T-cell (primary cell): ENCODE results near the gene RGN. TPM values are rescaled to one million over a fixed set of nuclear protein-coding genes. Genes with fewer than 3 reads are reported as not detected.
A peak's percentile ranks its signal among the peaks of the same experiment; 100 is the strongest.

Source experiments
- ATAC-seq, 4 experiments: fragments of 200-7000 bp in 3 of 4; fragments of 150-1000 bp in 1 of 4; cut with Tn5 transposase; replicated peaks in 1 of 4; 1 replicate in 3 of 4; 2 replicates in 1 of 4; pipeline ENCODE4 v1.10.0; 2021; ENCODE audit warnings: moderate library complexity in 3 of 4, mild to moderate bottlenecking in 2 of 4, moderate number of reproducible peaks in 1 of 4
- CTCF ChIA-PET, 2 donors: fragments of 300-600 bp; sonication (Branson Sonifier 250); formaldehyde crosslinking; loops; one replicate each; lab custom pipeline; 2022; ENCODE audit warnings: antibody characterized with exemption in 2 of 2; lab: Charles Lee
- POLR2A ChIA-PET, 2 donors: fragments of 300-600 bp; sonication (Branson Sonifier 250); formaldehyde crosslinking; loops; one replicate each; lab custom pipeline; 2022; ENCODE audit warnings: antibody characterized with exemption in 2 of 2; lab: Charles Lee
- DNase-seq, 35 experiments: peaks; one replicate each; pipeline versions ENCODE4 v3.0.0 to v3.0.0-alpha.2; 2013 to 2023
- H3K27ac ChIP-seq: one replicate; pipeline ENCODE4 v1.5.1; 2013; ENCODE audit warnings: low read length
- H3K27me3 ChIP-seq, 2 experiments: replicated peaks in 1 of 2; 1 replicate in 1 of 2; 2 replicates in 1 of 2; pipeline versions ENCODE4 v1.6.1 to v1.7.0; 2013; ENCODE audit warnings: low read length in 1 of 2, mixed read lengths in 1 of 2; ENCODE audit not compliant: control insufficient read depth in 2 of 2, insufficient read depth in 2 of 2; ENCODE audit errors: extremely low read depth in 1 of 2
- H3K36me3 ChIP-seq, 2 donors: 1 replicate in 1 of 2; 2 replicates in 1 of 2; pipeline versions ENCODE4 v1.6.1 to v1.7.0; 2013; ENCODE audit warnings: low read length in 1 of 2; ENCODE audit not compliant: control insufficient read depth in 2 of 2, insufficient read depth in 1 of 2; ENCODE audit errors: extremely low read depth in 1 of 2
- H3K4me1 ChIP-seq, 2 experiments: 1 replicate in 1 of 2; 2 replicates in 1 of 2; pipeline versions ENCODE4 v1.6.1 to v1.7.0; 2013; ENCODE audit warnings: low read length in 2 of 2, mixed read lengths in 1 of 2; ENCODE audit not compliant: insufficient read depth in 2 of 2, control insufficient read depth in 1 of 2; ENCODE audit errors: extremely low read depth in 1 of 2
- H3K4me3 ChIP-seq, 2 donors: 1 replicate in 1 of 2; 2 replicates in 1 of 2; pipeline versions ENCODE4 v1.5.1 to v1.7.0; 2013; ENCODE audit warnings: mild to moderate bottlenecking in 2 of 2, low read length in 1 of 2, moderate library complexity in 1 of 2; ENCODE audit not compliant: control insufficient read depth in 1 of 2; ENCODE audit errors: extremely low read depth in 1 of 2
- H3K9me3 ChIP-seq: 2 replicates; pipeline ENCODE4 v1.7.0; 2013
- H3K27ac Mint-ChIP-seq, 2 donors: one replicate each; pipeline ENCODE4 v1.8.0; 2020 to 2021; ENCODE audit warnings: mild to moderate bottlenecking in 2 of 2, mixed read lengths in 2 of 2
- H3K27me3 Mint-ChIP-seq, 2 donors: one replicate each; pipeline ENCODE4 v1.8.0; 2021 to 2022; ENCODE audit warnings: mixed read lengths in 2 of 2
- H3K36me3 Mint-ChIP-seq: one replicate; pipeline ENCODE4 v1.8.0; 2021; ENCODE audit warnings: mixed read lengths
- H3K4me1 Mint-ChIP-seq, 3 donors: one replicate each; pipeline ENCODE4 v1.8.0; 2020 to 2022; ENCODE audit warnings: mixed read lengths in 3 of 3, mild to moderate bottlenecking in 1 of 3
- H3K4me3 Mint-ChIP-seq, 3 donors: one replicate each; pipeline ENCODE4 v1.8.0; 2020 to 2022; ENCODE audit warnings: mild to moderate bottlenecking in 3 of 3, mixed read lengths in 3 of 3, moderate library complexity in 3 of 3
- H3K9me3 Mint-ChIP-seq, 3 donors: one replicate each; pipeline ENCODE4 v1.8.0; 2020 to 2022; ENCODE audit warnings: mixed read lengths in 3 of 3
- WGBS: methylation state at CpG from one replicate; pipeline ENCODE4 v1.1.5; 2013; ENCODE audit warnings: missing lambda C conversion rate; ENCODE audit not compliant: insufficient coverage; 5-methylcytosine and 5-hydroxymethylcytosine counted together
- total RNA-seq, 35 experiments: library from RNA in 6 of 35; stranded (reverse) in 6 of 35; fragments of 120-200 nt in 1 of 35; gene quantifications; one replicate each; pipeline versions ENCODE4 v1.2.1 to v1.2.4 and lab custom pipeline; 2013 to 2026

Gene RGN
- total RNA-seq (under 1 TPM in 1 of 5 donors, not detected in 4; 0.32 TPM), total RNA-seq (lab: John Stamatoyannopoulos, UW) (0 to 0.08 (median 0) reads per million in 29 experiments)
- total RNA-seq (2013): not detected

DNA sequence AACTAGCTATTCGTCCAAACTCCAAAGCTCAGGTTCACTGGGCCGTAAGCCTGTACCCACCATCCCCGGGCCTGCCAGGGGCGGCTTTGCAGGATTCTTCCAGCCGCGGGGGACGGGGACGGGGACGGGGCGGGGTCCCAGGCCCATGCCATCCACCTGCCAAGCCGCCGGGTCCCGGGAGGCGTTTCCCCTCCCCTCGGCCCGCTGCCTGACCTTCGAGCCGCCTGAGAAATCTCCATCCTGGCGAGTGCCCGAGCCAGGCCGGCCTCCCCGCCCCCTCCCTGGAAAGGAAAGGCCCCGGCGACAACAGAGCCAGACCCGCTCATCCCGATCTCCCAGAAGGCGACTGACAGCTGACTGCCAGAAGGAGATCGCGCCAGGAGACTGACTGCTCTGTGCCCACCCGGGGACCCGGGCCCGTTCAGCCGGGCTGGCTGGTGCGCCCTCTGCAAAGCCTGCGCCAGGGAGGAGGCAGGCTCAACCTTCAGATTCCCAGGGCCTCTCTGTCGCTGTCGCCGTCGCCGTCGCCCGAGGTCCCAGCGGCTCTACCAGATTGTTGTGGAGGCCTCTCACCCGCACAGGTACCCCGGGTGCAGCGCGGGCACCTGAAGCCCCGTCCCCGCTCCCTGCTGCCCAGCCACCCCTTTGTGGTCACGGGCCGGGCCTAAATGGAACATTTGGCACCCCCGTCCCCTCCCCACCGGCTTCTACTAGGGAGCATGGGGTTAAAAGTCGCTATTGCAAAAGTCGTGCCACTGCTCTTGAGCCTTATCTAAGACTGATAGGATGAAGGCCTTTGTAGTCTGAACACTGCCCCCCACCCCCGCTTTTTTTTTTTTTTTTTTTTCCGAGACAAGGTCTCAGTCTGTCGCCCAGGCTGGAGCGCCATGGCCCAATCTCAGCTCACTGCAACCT lies at the start of gene RGN:
Gene RGN, plus strand, starts transcription at position 315 of the 915 bp plus-strand sequence. CDS start 2,702 bp downstream, outside the sequence.
- Mint-ChIP-seq H3K9me3 (no peaks in the 10 kb centered on the region), H3K27me3 (peaks cover 0 to 4% of the 10 kb centered on the region in 2 donors), H3K4me3 (no peak within 1 kb of the TSS), H3K36me3 (no peaks in the 10 kb centered on the region), H3K27ac (no peak within 1 kb of the TSS), H3K4me1 (no peaks in the 10 kb centered on the region)
- Histone ChIP-seq H3K27me3 (no peaks in the 10 kb centered on the region), H3K27ac (no peak within 1 kb of the TSS), H3K36me3 (no peaks in the 10 kb centered on the region), H3K4me1 (no peaks in the 10 kb centered on the region), H3K9me3 (no peaks in the 10 kb centered on the region), H3K4me3 (no peak within 1 kb of the TSS)
- 71% methylated on average over 8 of the region's 59 CpGs for WGBS
- ATAC-seq (no peak), DNase-seq (no peak)
- CTCF ChIA-PET: no interaction called here
- POLR2A ChIA-PET: no interaction called here

DNA sequence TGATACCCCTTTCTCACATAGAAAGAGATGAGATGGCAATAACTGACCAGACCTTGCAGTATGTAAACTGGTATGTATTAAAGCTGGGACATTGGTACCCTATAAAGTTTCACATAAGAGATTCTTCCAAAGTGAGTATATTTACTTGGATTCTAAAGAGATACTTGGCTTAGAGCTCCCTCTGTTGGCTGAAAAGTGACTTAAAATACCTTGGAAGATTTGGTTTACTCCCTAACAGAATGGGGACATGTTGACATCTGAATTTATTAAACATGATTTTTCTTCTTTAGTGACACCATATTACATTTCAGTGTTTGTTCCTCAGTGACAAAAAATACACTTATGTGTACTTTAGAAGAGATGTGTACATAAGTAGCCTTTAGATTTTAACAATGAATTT lies 47.9 kb upstream of the RGN start:
- H3K27me3 ChIP-seq: no peaks in the 10 kb centered on the region
- Mint-ChIP-seq H3K4me3 (no peak overlapping the region), H3K36me3 (no peaks in the 10 kb centered on the region), H3K27ac (no peak overlapping the region), H3K27me3 (peaks cover 0 to 24% of the 10 kb centered on the region in 2 donors), H3K9me3 (no peaks in the 10 kb centered on the region), H3K4me1 (no peaks in the 10 kb centered on the region)
- no peaks in the 10 kb centered on the region for H3K36me3 ChIP-seq
- peak in 3 of 35 experiments; percentile 3 to 61 (median 3) for DNase-seq
- ChIA-PET POLR2A (no interaction called here), CTCF (interaction anchor here (0.7 to 1.1 kb wide), 5 partner anchors 14 to 388 kb away, joined by 3 to 4 read pairs (median 4); no protein-coding TSS in a partner anchor)
- H3K4me3 ChIP-seq: no peak overlapping the region
- H3K4me1 ChIP-seq: no peaks in the 10 kb centered on the region
- no peak for ATAC-seq
- no peak overlapping the region for H3K27ac ChIP-seq
- no peaks in the 10 kb centered on the region for H3K9me3 ChIP-seq

DNA sequence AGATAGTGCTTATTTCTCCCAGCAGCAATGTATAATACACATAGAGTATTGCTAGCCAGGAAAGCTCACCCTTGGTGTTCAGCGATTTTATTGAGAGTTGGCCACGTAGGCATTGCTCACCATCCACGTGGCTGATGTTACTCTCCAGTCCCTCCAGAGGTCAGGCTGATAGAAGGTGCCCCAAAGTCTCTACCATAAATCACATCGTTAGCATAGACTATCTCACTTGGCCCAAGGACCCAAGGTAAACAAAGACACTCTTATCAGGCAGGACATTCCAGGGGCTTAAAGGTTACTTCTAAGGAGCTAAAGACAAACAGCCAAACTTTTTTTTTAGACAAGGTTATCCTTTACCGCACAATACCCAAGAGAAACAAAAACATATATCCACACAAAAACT lies 30.3 kb upstream of the RGN start:
- peaks cover 1 to 12% of the 10 kb centered on the region in 2 donors for H3K27me3 Mint-ChIP-seq
- 100% methylated on average over 1 of the region's 5 CpGs for WGBS
- POLR2A ChIA-PET: no interaction called here
- no peak overlapping the region for H3K4me3 ChIP-seq
- H3K27me3 ChIP-seq: no peaks in the 10 kb centered on the region
- CTCF ChIA-PET: no interaction called here
- H3K36me3 Mint-ChIP-seq: peaks cover 5% of the 10 kb centered on the region
- no peak for DNase-seq
- H3K4me1 Mint-ChIP-seq: no peaks in the 10 kb centered on the region
- H3K4me3 Mint-ChIP-seq: no peak overlapping the region
- no peaks in the 10 kb centered on the region for H3K4me1 ChIP-seq
- no peaks in the 10 kb centered on the region for H3K9me3 ChIP-seq
- H3K9me3 Mint-ChIP-seq: peaks cover 11 to 17% (median 15%) of the 10 kb centered on the region in 3 donors
- ATAC-seq: no peak
- no peak overlapping the region for H3K27ac ChIP-seq
- no peak overlapping the region for H3K27ac Mint-ChIP-seq
- no peaks in the 10 kb centered on the region for H3K36me3 ChIP-seq

DNA sequence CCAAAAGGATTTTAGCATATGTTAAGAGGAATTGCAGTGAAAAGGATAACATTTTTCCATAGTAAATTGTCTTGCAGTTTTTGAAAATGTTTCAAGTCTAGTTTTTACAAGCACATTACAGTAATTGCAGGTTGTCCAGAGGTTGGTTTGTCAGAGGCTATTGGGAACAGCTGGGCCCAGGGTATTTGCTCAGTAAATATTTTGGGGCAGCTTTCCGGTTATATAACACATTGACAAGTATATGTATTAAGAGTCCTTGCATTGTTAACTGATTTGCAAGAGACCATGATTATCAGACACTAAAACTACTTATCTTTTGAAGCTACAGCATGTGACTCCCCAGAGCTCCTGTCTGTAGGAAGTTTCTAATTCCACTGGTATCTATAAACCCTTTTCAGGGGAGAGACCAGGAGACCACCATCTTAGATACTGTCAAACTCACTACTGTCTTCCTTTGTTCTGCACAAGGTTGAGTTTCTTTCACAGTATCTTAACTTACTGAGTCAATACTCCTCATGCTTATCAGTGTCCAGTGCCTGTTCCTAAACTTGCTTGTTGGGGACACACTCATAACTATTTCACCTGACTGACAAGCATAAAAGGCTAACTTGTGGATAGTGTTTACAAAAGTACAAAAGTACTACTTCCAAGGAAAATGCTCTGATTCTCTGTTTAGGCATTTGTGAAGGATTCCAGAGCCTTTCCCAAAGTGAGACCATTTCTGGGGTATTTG lies 18.9 kb upstream of the RGN start:
- ChIA-PET CTCF (no interaction called here), POLR2A (no interaction called here)
- Mint-ChIP-seq H3K4me3 (no peak overlapping the region), H3K36me3 (no peaks in the 10 kb centered on the region), H3K9me3 (no peaks in the 10 kb centered on the region), H3K27ac (no peak overlapping the region), H3K4me1 (no peaks in the 10 kb centered on the region), H3K27me3 (peaks cover 0 to 26% of the 10 kb centered on the region in 2 donors)
- H3K36me3 ChIP-seq: no peaks in the 10 kb centered on the region
- ATAC-seq (no peak), DNase-seq (no peak)
- H3K4me1 ChIP-seq: no peaks in the 10 kb centered on the region
- H3K9me3 ChIP-seq: no peaks in the 10 kb centered on the region
- H3K27ac ChIP-seq: no peak overlapping the region
- no peaks in the 10 kb centered on the region for H3K27me3 ChIP-seq
- no CpG with 5 or more reads among the region's 1 CpG for WGBS
- H3K4me3 ChIP-seq: no peak overlapping the region

DNA sequence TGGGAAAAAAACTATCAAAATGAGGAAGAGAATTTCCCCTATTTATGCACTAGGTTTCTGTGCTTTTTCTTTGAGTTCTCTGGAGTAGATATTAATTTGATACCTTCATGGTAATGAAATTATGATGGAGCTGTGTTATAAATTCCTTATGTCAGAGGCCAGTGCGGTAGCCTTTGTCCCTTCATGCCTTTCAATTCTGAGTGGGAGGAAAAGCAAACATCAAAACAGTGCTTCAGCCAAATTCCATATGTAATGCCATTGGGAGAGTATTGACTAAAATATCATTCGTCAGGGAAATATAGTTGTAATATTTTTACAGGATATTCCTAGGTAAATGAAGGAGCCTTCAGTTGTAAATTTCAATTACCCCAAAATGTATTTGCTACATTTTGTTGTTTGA lies 17.5 kb upstream of the RGN start:
- Histone ChIP-seq H3K27ac (no peak overlapping the region), H3K4me1 (no peaks in the 10 kb centered on the region), H3K4me3 (no peak overlapping the region), H3K9me3 (no peaks in the 10 kb centered on the region), H3K36me3 (no peaks in the 10 kb centered on the region), H3K27me3 (no peaks in the 10 kb centered on the region)
- ATAC-seq (no peak), DNase-seq (no peak)
- no peaks in the 10 kb centered on the region for H3K4me1 Mint-ChIP-seq
- H3K9me3 Mint-ChIP-seq: no peaks in the 10 kb centered on the region
- ChIA-PET POLR2A (interaction anchor here in 1 of 2 donors (0.7 kb wide), 1 partner anchor 1363 kb away, joined by 3 read pairs; no protein-coding TSS in a partner anchor), CTCF (no interaction called here)
- no CpG with 5 or more reads among the region's 2 CpGs for WGBS
- H3K27ac Mint-ChIP-seq: no peak overlapping the region
- peaks cover 0 to 30% of the 10 kb centered on the region in 2 donors for H3K27me3 Mint-ChIP-seq
- H3K4me3 Mint-ChIP-seq: no peak overlapping the region
- H3K36me3 Mint-ChIP-seq: no peaks in the 10 kb centered on the region

DNA sequence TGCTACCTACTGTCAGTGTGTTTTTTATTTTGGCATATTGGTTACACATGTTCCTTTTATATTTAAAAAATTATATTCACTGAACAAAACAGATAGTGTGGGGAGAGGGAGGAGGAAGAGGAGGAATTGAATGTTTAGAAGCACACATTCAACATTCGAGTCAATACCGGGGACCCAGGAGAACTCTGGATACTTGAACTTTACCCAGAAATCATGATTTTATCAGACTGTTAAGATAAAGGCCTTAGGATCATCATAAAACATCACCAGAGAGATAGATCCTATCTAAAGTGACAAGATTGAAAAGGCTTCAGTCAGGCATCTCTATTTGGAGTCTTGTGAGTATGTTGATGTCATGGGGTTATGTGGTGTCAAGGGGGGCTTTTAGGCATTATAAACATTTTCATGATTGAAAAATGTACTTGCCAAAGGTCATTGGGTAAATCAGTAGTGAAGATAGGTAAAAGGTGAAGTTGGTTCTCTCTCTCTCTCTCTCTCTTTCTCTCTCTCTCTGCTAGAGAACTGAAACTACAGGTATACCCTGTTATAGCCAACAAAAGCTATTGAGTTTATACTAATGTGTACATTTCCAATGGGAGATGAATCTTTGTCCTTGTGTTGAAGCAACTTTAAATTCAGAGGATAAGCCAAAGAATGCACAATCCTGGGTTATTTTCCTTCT lies 16.9 kb upstream of the RGN start:
- H3K27me3 ChIP-seq: no peaks in the 10 kb centered on the region
- ChIA-PET POLR2A (no interaction called here), CTCF (no interaction called here)
- no peak for ATAC-seq
- Mint-ChIP-seq H3K9me3 (no peaks in the 10 kb centered on the region), H3K27me3 (peaks cover 0 to 30% of the 10 kb centered on the region in 2 donors), H3K36me3 (no peaks in the 10 kb centered on the region), H3K27ac (no peak overlapping the region), H3K4me3 (no peak overlapping the region), H3K4me1 (no peaks in the 10 kb centered on the region)
- WGBS: no CpG with 5 or more reads among the region's 2 CpGs
- H3K9me3 ChIP-seq: no peaks in the 10 kb centered on the region
- H3K27ac ChIP-seq: no peak overlapping the region
- DNase-seq: no peak
- no peak overlapping the region for H3K4me3 ChIP-seq
- no peaks in the 10 kb centered on the region for H3K36me3 ChIP-seq
- H3K4me1 ChIP-seq: no peaks in the 10 kb centered on the region
